Activated CD8-positive, alpha-beta T cell treated with anti-CD3 and anti-CD28 coated beads for 36 hours (primary cell): ENCODE results near the gene CYB561D2. TPM values are rescaled to one million over a fixed set of nuclear protein-coding genes. Genes with fewer than 3 reads are reported as not detected.

Source experiments
- ATAC-seq: fragments of 200-7000 bp; cut with Tn5 transposase; one replicate; pipeline ENCODE4 v1.10.0; 2021; ENCODE audit warnings: mild to moderate bottlenecking, moderate library complexity
- CTCF ChIA-PET: fragments of 350-600 bp; sonication (Branson Sonifier 250); formaldehyde crosslinking; loops from one replicate; lab custom pipeline; 2021; ENCODE audit warnings: antibody characterized with exemption; lab: Charles Lee
- POLR2A ChIA-PET: fragments of 350-600 bp; sonication (Branson Sonifier 250); formaldehyde crosslinking; loops from one replicate; lab custom pipeline; 2021; ENCODE audit warnings: antibody characterized with exemption; lab: Charles Lee
- DNase-seq: peaks from one replicate; pipeline ENCODE4 v3.0.0-alpha.2; 2020
- H3K27ac Mint-ChIP-seq: one replicate; pipeline ENCODE4 v1.8.0; 2021; ENCODE audit warnings: mild to moderate bottlenecking, mixed read lengths
- H3K27me3 Mint-ChIP-seq: one replicate; pipeline ENCODE4 v1.8.0; 2021; ENCODE audit warnings: mixed read lengths
- H3K36me3 Mint-ChIP-seq: one replicate; pipeline ENCODE4 v1.8.0; 2021; ENCODE audit warnings: low read depth, mixed read lengths
- H3K4me1 Mint-ChIP-seq: one replicate; pipeline ENCODE4 v1.8.0; 2021; ENCODE audit warnings: low read depth, mixed read lengths
- H3K4me3 Mint-ChIP-seq: one replicate; pipeline ENCODE4 v1.8.0; 2021; ENCODE audit warnings: mild to moderate bottlenecking, moderate library complexity, mixed read lengths
- H3K9me3 Mint-ChIP-seq: one replicate; pipeline ENCODE4 v1.8.0; 2021; ENCODE audit warnings: mixed read lengths
- intact Hi-C: fragments of 100-400 bp; cut with micrococcal nuclease; formaldehyde crosslinking; loops from one replicate; pipeline ENCODE4 v1.10.0; 2022
- total RNA-seq, 2 experiments: library from RNA; stranded (reverse); gene quantifications; one replicate each; pipeline ENCODE4 v1.2.3, GENCODE V29; 2021
- TF ChIP-seq, protein P1 (sequence below): fragments of 200-600 bp; IDR thresholded peaks from one replicate; pipeline ENCODE4 v1.8.0; 2022; ENCODE audit warnings: antibody characterized with exemption, mild to moderate bottlenecking

The CYB561D2 gene
- total RNA-seq, 2 experiments from 2014 or later, result 17.1 to 18.2 TPM

- CTCF ChIA-PET, result interaction anchor here (1.7 to 3.4 kb wide), 4 partner anchors 9 to 124 kb away, joined by 5 to 10 read pairs (median 8); partner anchors contain the start of genes HYAL3, NAA80 and TUSC2
These were observed 32.0 kb upstream of the CYB561D2 start for GRCh38 chr3:50318615-50319014.

DNA sequence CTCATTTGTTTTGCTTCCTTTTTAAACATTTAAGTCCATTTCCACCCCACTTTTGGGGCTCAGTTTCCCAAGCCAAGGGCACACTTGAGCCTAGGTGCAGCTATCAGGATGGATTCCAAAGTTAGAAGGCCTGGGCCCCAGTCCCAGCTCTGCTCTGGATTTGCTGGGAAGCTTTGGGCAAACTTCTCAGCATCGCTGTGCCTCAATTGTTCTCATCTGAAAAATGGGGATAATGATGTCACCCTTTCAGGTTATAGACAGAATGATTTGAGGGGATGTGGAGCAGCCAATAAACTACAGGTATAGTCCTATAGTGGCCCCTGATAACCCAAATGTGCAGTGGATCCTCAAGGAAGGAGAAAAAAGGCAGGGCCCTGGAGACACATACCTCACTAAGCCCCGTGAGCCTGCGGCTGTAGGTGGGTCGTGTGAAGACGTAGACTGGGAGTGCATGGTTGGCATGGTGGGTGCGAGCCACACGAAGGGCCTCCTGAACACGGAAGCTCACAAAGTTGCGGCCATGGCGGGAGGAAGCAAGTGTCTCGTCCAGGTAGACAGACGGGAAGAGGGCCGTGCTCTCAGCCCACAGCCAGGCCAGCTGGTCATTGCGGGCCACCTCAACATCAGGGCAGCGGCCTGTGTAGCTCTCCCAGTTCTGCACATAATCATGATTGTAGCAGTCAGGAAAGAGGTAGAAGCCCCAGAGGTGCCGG lies 31.3 kb upstream of the CYB561D2 start:
- ATAC-seq (no peak), DNase-seq (no peak)
- intact Hi-C loops, result no loop called here
- Mint-ChIP-seq H3K9me3 (no peaks in the 10 kb centered on the region), H3K4me1 (peaks cover 37% of the 10 kb centered on the region), H3K27ac (no peak overlapping the region), H3K4me3 (peak overlapping the region; percentile 26), H3K27me3 (no peaks in the 10 kb centered on the region), H3K36me3 (peaks cover 1% of the 10 kb centered on the region)
- ChIA-PET POLR2A (interaction anchor here (0.6 to 13.4 kb wide), 11 partner anchors 8 to 454 kb away, joined by 3 to 126 read pairs (median 3); partner anchors contain the start of genes IFRD2, RASSF1, TUSC2 and ZMYND10), CTCF (interaction anchor here (1.2 to 3.4 kb wide), 5 partner anchors 9 to 125 kb away, joined by 5 to 10 read pairs (median 8); partner anchors contain the start of genes HYAL3, NAA80 and TUSC2)
- TF ChIP-seq, protein P1, sequence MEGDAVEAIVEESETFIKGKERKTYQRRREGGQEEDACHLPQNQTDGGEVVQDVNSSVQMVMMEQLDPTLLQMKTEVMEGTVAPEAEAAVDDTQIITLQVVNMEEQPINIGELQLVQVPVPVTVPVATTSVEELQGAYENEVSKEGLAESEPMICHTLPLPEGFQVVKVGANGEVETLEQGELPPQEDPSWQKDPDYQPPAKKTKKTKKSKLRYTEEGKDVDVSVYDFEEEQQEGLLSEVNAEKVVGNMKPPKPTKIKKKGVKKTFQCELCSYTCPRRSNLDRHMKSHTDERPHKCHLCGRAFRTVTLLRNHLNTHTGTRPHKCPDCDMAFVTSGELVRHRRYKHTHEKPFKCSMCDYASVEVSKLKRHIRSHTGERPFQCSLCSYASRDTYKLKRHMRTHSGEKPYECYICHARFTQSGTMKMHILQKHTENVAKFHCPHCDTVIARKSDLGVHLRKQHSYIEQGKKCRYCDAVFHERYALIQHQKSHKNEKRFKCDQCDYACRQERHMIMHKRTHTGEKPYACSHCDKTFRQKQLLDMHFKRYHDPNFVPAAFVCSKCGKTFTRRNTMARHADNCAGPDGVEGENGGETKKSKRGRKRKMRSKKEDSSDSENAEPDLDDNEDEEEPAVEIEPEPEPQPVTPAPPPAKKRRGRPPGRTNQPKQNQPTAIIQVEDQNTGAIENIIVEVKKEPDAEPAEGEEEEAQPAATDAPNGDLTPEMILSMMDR, result no peak

More at GRCh38 chr3:50318615-50319014, 32.0 kb upstream of the CYB561D2 start:
- no peak overlapping the region for H3K4me3 Mint-ChIP-seq
- no peaks in the 10 kb centered on the region for H3K9me3 Mint-ChIP-seq
- ATAC-seq, result no peak
- no peaks in the 10 kb centered on the region for H3K27me3 Mint-ChIP-seq
- H3K4me1 Mint-ChIP-seq, result peaks cover 37% of the 10 kb centered on the region
- POLR2A ChIA-PET, result interaction anchor here (0.6 to 13.4 kb wide), 7 partner anchors 9 to 453 kb away, joined by 3 to 126 read pairs (median 3); partner anchors contain the start of genes IFRD2, RASSF1 and TUSC2
- intact Hi-C loops, result no loop called here
- H3K27ac Mint-ChIP-seq, result no peak overlapping the region
- no peak for DNase-seq
- H3K36me3 Mint-ChIP-seq, result peaks cover 1% of the 10 kb centered on the region
- TF ChIP-seq, protein P1, result no peak

DNA sequence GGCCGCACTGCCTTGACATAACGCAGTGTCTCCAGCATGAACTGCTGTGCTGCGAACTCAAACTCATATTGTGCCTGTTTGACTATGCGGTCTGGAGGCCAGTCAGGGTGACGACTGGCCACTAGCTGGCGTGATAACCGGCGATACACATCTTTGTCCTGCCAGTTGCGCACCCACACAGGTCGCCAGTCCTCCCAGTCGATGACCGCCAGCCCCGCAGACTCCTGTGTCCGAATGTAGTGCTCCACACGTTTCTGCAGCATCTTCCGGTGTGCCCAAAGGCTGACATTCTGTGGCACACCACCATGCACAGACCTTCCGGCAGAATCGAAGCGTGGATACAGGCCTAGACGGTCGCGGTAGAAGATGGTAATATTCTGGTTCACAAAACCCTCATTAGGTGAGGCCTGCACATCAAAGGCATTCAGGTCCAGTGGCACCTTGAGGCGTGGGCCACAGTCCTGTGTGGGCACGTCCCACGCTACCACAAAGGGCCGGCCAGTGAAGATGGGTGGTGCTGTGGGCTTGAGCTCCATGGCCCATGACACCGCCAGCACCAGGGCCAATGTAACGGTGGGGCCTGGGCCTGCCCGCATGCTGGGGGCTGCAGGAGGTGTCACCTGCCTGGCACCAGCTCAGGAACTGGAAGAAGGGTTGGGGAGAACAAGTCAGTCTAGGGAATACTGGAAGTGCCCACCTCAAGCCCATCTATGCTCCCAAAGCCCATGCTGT lies 30.6 kb upstream of the CYB561D2 start:
- ATAC-seq (no peak), DNase-seq (no peak)
- intact Hi-C loops, result no loop called here
- Mint-ChIP-seq H3K9me3 (no peaks in the 10 kb centered on the region), H3K4me3 (peak overlapping the region; percentile 88), H3K27ac (no peak overlapping the region), H3K4me1 (peaks cover 42% of the 10 kb centered on the region), H3K36me3 (peaks cover 1% of the 10 kb centered on the region), H3K27me3 (no peaks in the 10 kb centered on the region)
- TF ChIP-seq, protein P1, result no peak
- CTCF ChIA-PET, result interaction anchor here (0.8 to 3.4 kb wide), 7 partner anchors 8 to 74 kb away, joined by 3 to 10 read pairs (median 6); partner anchors contain the start of genes CYB561D2, HYAL3, NAA80 and NPRL2
- POLR2A ChIA-PET, result interaction anchor here (1.0 to 13.4 kb wide), 8 partner anchors 9 to 286 kb away, joined by 3 to 126 read pairs (median 4); partner anchors contain the start of genes RASSF1 and ZMYND10

- Mint-ChIP-seq H3K27ac (peak overlapping the region; percentile 80), H3K9me3 (no peaks in the 10 kb centered on the region), H3K4me1 (peaks cover 39% of the 10 kb centered on the region), H3K27me3 (no peaks in the 10 kb centered on the region), H3K36me3 (peaks cover 1% of the 10 kb centered on the region), H3K4me3 (peak overlapping the region; percentile 88)
- peak; percentile 61 for DNase-seq
- peak; percentile 46 for ATAC-seq
- POLR2A ChIA-PET, result interaction anchor here (1.1 to 13.4 kb wide), 6 partner anchors 15 to 74 kb away, joined by 3 to 126 read pairs (median 4); partner anchors contain the start of genes RASSF1 and ZMYND10
- CTCF ChIA-PET, result interaction anchor here (0.7 to 3.4 kb wide), 8 partner anchors 15 to 74 kb away, joined by 3 to 10 read pairs (median 4); partner anchors contain the start of genes CYB561D2 and NPRL2
- TF ChIP-seq, protein P1, result no peak
- intact Hi-C loops, result no loop called here
These were observed 29.8 kb upstream of the CYB561D2 start for GRCh38 chr3:50320853-50321335.
